Calu3 (cell line): ENCODE data around the gene FRAS1. TPM values are rescaled to one million over a fixed set of nuclear protein-coding genes. Genes with fewer than 3 reads are reported as not detected.

Experiments
- BruUV-seq: library from RNA; stranded (reverse); fragments of 400-500 nt; replicated peaks from 2 replicates; lab custom pipeline; 2021; lab: Mats Ljungman, UMichigan
- CTCF ChIA-PET: fragments of 300-600 bp; sonication (Branson Sonifier 250); formaldehyde crosslinking; loops from one replicate; lab custom pipeline; 2022; ENCODE audit warnings: antibody characterized with exemption; lab: Charles Lee
- DNase-seq: peaks from one replicate; pipeline ENCODE4 v3.0.0; 2022
- H3K27ac Mint-ChIP-seq: one replicate; pipeline ENCODE4 v1.8.0; 2022; ENCODE audit warnings: mixed read lengths; ENCODE audit not compliant: unreplicated experiment
- H3K27me3 Mint-ChIP-seq: one replicate; pipeline ENCODE4 v1.8.0; 2022; ENCODE audit warnings: mixed read lengths; ENCODE audit not compliant: unreplicated experiment
- H3K36me3 Mint-ChIP-seq: one replicate; pipeline ENCODE4 v1.8.0; 2022; ENCODE audit warnings: mild to moderate bottlenecking, moderate library complexity, mixed read lengths; ENCODE audit not compliant: insufficient read depth, unreplicated experiment
- H3K4me1 Mint-ChIP-seq: one replicate; pipeline ENCODE4 v1.8.0; 2022; ENCODE audit warnings: mild to moderate bottlenecking, low read depth, mixed read lengths; ENCODE audit not compliant: unreplicated experiment
- H3K4me3 Mint-ChIP-seq: one replicate; pipeline ENCODE4 v1.8.0; 2022; ENCODE audit warnings: mild to moderate bottlenecking, low read depth, moderate library complexity, mixed read lengths; ENCODE audit not compliant: unreplicated experiment
- H3K9me3 Mint-ChIP-seq: one replicate; pipeline ENCODE4 v1.8.0; 2022; ENCODE audit warnings: low read depth, mixed read lengths; ENCODE audit not compliant: unreplicated experiment
- CTCF ChIP-seq: fragments of 200-600 bp; IDR thresholded peaks from one replicate; pipeline ENCODE4 v1.8.0; 2022; ENCODE audit warnings: antibody characterized with exemption; ENCODE audit not compliant: unreplicated experiment
- intact Hi-C: fragments of 100-400 bp; cut with micrococcal nuclease; formaldehyde crosslinking; loops from one replicate; pipeline ENCODE4 v1.10.0; 2022; ENCODE audit not compliant: unreplicated experiment
- total RNA-seq: library from RNA; stranded (reverse); gene quantifications from 2 replicates; pipeline ENCODE4 v1.2.3, GENCODE V29; 2022

FRAS1 gene
- total RNA-seq, 1 experiment from 2014 or later: 29.4 TPM

- no TSS peak for BruUV-seq
- DNase-seq: no peak
- Mint-ChIP-seq H3K36me3 (no peaks in the 10 kb centered on the region), H3K4me1 (peaks cover 10% of the 10 kb centered on the region), H3K9me3 (no peaks in the 10 kb centered on the region), H3K27me3 (no peaks in the 10 kb centered on the region), H3K4me3 (no peak overlapping the region), H3K27ac (no peak overlapping the region)
- intact Hi-C loops: no loop called here
- no peak for TF ChIP-seq CTCF
- CTCF ChIA-PET: no interaction called here
Observed at GRCh38 chr4:78336093-78336943, 279.2 kb downstream of the FRAS1 start.

GRCh38 chr4:78337244-78338020 lies 280.3 kb downstream of the FRAS1 start:
- H3K4me3 Mint-ChIP-seq: no peak overlapping the region
- no peaks in the 10 kb centered on the region for H3K27me3 Mint-ChIP-seq
- no TSS peak for BruUV-seq
- H3K4me1 Mint-ChIP-seq: peaks cover 10% of the 10 kb centered on the region
- H3K36me3 Mint-ChIP-seq: no peaks in the 10 kb centered on the region
- no peak overlapping the region for H3K27ac Mint-ChIP-seq
- H3K9me3 Mint-ChIP-seq: no peaks in the 10 kb centered on the region
- no peak for TF ChIP-seq CTCF
- CTCF ChIA-PET: no interaction called here
- intact Hi-C loops: no loop called here
- no peak for DNase-seq

GRCh38 chr4:78342125-78342524 lies 285.0 kb downstream of the FRAS1 start:
- no TSS peak for BruUV-seq
- Mint-ChIP-seq H3K27me3 (no peaks in the 10 kb centered on the region), H3K36me3 (peaks cover 4% of the 10 kb centered on the region), H3K4me1 (no peaks in the 10 kb centered on the region), H3K27ac (no peak overlapping the region), H3K4me3 (no peak overlapping the region), H3K9me3 (no peaks in the 10 kb centered on the region)
- no peak for DNase-seq
- TF ChIP-seq CTCF: no peak
- CTCF ChIA-PET: no interaction called here
- intact Hi-C loops: no loop called here

- no peak for DNase-seq
- Mint-ChIP-seq H3K27me3 (no peaks in the 10 kb centered on the region), H3K27ac (no peak overlapping the region), H3K9me3 (no peaks in the 10 kb centered on the region), H3K4me3 (no peak overlapping the region), H3K36me3 (peaks cover 4% of the 10 kb centered on the region), H3K4me1 (no peaks in the 10 kb centered on the region)
- intact Hi-C loops: no loop called here
- CTCF ChIA-PET: no interaction called here
- no peak for TF ChIP-seq CTCF
- no TSS peak for BruUV-seq
Observed at GRCh38 chr4:78343682-78344081, 286.6 kb downstream of the FRAS1 start.
